HFF-Myc (cell line): ENCODE measurements around the gene SLC7A6OS.

Experiments
- DNase-seq: peaks from one replicate; pipeline ENCODE4 v3.0.0-alpha.2; 2011; ENCODE audit warnings: low read depth; ENCODE audit errors: extremely low read depth
- H3K4me3 ChIP-seq: replicated peaks from 2 replicates; pipeline ENCODE4 v1.5.1; 2011; ENCODE audit warnings: low read depth, mild to moderate bottlenecking, control low read depth, low read length
- CTCF ChIP-seq: IDR thresholded peaks from 2 replicates; pipeline ENCODE4 v1.5.1; 2012; ENCODE audit warnings: mild to moderate bottlenecking, low read depth, low read length, control low read depth; ENCODE audit errors: missing control alignments

Gene SLC7A6OS

GRCh38 chr16:68283346-68283745 lies 27.4 kb downstream of the SLC7A6OS start:
- H3K4me3 ChIP-seq, result no peak overlapping the region
- no peak for DNase-seq
- TF ChIP-seq CTCF, result no peak

DNA sequence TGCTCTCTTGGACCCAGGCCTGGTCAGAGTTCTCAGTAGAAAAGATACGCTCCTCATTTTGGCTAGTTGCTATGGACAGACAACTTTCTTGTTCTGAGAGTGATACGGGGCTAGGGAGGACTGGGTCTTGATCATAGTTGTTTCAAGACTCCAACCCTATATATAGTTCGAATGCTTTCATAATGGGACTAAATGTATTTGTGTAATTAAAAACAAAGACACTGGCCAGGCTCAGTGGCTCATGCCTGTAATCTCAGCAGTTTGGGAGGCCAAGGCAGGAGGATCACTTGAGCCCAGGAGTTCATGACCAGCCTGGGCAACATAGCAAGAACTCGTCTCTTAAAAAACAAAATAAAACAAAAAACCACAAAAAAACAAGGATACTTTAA lies 28.7 kb downstream of the SLC7A6OS start:
- no peak for DNase-seq
- TF ChIP-seq CTCF, result no peak
- no peak overlapping the region for H3K4me3 ChIP-seq

GRCh38 chr16:68281368-68282063 lies 29.2 kb downstream of the SLC7A6OS start:
- TF ChIP-seq CTCF, result no peak
- H3K4me3 ChIP-seq, result no peak overlapping the region
- DNase-seq, result no peak

DNA sequence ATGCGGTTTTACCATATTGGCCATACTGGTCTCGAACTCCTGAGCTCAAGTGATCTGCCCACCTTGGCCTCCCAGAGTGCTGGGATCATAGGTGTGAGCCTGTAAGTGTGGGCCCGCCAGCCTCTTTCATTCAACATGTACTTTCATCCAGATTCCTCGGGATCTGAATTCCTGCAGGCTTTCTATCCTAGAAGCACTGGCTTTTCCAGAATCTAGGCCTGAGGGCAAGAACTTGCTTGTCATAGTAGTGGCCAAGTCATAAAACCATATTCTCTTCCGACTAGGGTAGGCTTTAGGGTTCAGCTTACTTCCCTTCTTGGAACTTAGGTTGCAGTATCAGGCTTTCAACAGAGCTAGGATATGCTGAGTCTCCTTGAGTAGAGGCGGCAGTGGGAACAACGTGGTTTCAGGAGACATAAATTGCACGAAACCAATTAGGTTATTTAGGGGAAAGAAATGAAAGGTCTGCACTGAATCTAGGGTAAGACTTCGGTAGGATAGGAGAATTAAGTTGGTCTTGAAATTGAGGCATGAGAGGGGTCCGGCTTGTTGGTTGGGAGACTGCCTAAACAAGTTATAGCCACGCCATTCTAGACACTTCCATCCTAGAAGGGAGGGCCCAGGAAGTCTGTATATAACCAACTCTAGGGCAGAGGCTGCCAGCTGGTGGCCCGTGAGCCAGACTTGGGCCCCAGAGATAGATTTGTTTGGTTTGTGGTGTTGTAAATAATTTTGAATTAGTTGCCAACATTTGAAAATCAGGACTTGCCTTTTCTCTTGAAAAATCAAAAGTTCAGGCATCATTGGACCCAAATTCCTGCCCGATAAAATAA lies 30.8 kb downstream of the SLC7A6OS start:
- no peak overlapping the region for H3K4me3 ChIP-seq
- no peak for DNase-seq
- no peak for TF ChIP-seq CTCF

DNA sequence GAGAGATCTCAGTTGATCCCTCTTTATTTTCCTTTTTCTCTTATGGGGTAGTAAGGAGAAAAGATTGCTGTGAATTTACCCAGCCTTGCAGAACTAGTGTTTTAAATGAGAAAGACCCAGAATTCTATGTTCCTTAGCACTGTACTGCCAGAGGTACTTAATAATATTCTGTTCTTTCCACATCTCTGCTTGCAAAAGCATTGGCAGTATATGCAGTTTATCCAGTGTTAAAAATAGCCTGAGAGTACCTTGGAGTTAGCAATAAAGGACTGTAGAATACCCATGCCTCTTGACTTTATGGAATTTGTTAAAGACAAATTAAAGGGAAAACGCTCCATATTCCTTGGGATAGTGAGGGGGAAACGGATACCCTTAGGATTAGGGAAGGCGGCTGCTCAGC lies 34.5 kb downstream of the SLC7A6OS start:
- DNase-seq, result no peak
- TF ChIP-seq CTCF, result no peak
- no peak overlapping the region for H3K4me3 ChIP-seq

DNA sequence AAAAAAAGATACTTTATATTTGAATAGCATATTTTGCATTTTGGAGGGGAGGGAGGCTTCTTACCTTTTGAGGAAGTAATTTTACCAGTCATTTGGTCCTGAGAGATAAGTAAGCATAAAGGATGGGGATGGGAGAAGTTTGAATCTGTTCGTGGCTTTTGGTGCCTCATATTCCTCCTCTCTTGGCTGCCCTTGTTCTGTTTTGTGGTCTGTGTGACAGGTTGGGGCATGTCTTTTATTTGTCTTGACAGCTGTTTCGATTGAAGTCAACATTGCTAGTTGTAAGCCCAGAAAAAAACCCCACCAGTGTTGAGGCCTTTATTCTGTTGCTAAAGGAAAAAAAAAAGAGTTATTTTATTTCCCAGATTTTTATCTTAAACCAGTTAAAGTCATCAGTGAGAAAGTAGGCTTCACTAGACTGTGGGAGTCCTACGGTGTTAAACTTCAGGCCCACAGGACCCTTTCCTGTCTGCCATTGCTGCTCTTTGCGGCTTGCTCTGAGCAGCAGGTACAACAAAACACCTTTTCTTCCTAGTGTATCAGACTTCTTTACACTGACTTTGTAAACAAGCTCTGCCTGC lies 35.0 kb downstream of the SLC7A6OS start:
- TF ChIP-seq CTCF, result no peak
- DNase-seq, result no peak
- no peak overlapping the region for H3K4me3 ChIP-seq
